HG02798 (cell line): ENCODE data around the gene CELF6.

ENCODE experiments used
- ATAC-seq: cut with Tn5 transposase; IDR thresholded peaks from one replicate; pipeline ENCODE4 v1.9.1; 2021; ENCODE audit warnings: mild to moderate bottlenecking; ENCODE audit not compliant: unreplicated experiment, poor library complexity

The CELF6 gene

DNA sequence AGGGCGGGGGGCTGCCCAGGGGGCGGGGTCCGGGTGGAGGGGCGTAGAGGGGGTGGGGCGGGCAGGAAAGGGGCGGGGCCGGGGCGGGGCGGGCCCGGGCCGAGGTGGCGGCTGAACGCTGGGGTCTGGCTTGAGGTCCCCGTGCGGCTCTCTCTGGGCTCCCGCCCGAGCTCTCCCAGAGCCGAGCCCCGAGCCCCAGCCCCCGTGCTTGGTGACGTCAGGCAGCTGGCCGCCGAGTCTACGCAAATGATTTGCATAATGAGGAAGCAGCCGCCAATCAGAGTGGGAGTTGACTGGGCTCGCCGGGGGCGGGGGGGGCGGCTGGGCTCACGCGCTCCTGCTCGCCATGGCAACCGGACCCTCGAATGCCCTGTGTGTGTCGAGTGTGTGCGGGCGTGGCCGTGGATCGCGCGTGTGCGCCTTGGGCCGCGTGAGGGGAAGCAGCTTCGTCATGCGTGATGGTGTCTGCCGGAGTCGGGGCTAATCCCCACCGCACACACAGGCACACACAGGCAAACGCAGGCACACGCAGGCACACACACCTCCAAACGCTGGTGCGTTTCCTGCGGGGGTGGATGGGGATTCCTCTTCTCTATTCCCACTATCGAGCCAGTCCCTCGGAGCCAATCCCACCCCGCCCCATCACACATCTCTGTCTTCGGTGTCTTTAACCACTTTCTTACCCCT is at the start of gene CELF6:
Gene CELF6, minus strand, starts transcription at position 173 of the 687 bp plus-strand sequence. CDS start 283 bp downstream, outside the sequence.
- peak; percentile 72 for ATAC-seq

DNA sequence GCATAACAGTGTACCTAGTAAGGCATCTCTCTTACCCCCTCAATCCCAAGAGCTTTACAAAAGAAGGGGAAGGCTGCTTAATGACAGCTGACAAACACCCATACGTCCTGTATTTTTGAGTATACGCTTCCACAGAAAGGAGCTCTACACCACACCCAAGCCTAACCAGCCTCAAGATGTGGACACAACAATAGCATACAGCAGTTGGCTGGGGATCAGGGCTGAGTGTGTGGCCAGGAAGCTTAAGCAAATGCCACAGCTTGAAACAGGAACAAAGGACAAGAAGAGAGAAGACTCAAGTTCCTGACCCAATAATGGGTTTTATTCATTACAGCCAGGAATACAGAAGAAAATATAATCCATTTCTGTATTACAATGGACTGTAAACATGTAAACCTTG is 48.9 kb upstream of the CELF6 start:
- no peak for ATAC-seq

DNA sequence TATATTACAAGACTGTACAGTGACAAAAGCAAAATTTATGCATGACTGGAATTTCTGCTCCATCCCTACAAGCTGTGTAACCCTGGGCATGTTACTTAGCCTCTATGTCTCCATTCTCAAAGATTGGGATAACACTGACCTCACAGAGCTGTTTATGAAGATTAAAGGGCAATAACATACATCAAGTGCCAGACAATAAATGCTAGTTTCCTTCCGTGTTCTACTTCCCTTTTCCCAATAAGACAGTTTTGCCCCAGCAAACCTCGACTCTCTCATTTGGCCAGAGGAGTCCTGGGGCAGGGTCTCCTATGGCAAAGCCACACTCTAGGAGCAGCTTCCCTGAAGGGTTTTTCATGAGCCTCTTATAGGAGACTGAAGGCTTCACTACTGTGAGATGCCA is 48.4 kb upstream of the CELF6 start:
- no peak for ATAC-seq

DNA sequence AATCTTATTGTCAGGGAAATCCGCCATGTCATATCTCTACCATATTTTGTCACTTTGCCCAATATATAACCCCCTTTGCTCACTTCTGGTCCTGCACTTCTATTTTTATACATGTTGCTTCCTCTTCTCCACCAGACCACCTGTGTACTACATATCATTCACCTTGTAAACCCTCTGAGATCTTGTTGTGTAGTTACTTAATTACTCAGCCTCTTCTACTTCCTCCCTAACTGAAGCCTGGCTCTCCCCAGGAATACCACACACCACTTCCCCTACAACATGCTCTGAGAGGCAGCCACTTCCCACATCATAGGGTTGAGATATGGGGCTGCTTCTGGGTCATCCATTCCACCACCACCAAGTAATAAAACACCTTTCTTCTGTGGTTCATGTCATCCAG is 45.9 kb upstream of the CELF6 start:
- ATAC-seq: no peak

DNA sequence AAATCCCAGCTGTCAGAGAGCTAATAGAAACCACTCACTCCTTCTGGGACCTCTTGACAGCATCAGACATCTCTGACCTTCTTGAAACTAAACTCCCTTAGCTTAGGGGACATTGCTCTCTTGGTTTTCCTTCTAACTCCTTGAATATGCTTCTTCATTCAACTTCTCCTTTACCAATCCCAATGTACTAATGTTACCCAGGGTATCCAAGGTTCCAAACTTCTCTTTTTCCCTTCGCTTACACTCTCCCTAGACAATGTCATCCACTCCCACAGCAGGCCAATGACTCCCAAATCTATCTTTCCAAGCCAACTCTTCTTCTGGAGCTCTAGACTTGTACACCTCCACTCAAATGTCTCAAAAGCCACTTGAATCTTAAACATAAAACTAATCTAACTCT is 41.2 kb upstream of the CELF6 start:
- no peak for ATAC-seq

DNA sequence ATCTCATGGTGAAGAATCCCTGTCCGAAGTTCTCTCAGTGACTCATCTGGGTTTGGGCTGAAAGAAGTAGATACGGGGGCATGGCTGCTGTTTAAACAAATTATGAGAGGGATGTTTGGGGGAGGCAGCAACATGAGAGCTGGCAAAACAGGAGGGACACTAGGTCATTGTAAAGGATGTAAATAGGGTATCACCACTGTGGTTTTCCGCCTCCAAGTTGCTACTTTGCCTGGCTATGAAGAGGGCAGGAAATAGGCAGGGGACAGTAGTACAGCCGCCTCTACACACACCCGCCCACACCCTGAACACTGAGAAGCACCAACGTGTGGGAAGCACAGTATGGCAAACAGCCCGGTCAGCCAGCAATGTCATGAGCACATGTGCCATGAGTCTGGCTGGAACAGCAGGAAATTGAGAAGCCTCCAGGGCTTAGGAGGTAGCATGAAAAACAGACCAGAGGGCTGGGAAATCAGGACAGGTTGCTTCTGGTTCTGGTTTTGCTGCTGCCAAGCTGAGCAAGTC is 38.8 kb upstream of the CELF6 start:
- peak; percentile 64 for ATAC-seq

DNA sequence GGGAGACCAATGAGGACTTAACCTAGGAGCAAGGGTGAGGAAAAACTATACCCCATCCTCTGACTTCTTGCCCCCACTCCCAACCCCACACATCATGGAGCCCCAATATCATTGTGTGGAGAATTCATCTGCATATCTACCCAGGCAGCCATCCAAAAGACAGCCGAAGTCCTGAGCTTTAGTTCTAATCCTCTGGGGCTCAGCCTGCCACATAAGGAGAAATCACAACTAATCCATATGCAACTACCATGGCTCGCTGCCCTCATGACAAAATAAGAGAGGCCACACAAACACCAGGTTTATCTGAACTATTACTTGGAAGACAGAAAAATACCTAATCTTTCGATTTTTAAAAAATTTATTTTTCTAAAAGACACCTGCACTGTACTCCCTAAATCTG is 38.2 kb upstream of the CELF6 start:
- ATAC-seq: no peak

DNA sequence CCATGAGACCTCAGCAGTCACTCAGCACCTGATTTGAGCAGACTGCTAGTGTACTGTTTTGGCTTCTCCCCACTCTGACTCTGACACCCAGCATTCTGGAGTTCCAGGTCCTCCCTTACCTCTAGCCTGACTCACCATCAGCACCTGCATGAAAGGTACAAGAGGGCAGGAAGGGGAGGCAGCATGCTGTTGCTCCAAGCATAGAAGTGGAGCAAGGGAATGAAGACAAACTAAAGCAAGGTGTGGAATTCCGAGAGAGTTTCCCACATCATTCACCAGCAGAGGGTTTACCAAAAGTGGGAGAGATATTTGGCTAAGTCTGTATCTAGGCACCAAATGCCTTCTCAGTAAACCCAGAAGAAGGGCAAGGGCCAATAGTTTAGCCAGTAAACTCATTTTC is 34.5 kb upstream of the CELF6 start:
- no peak for ATAC-seq

DNA sequence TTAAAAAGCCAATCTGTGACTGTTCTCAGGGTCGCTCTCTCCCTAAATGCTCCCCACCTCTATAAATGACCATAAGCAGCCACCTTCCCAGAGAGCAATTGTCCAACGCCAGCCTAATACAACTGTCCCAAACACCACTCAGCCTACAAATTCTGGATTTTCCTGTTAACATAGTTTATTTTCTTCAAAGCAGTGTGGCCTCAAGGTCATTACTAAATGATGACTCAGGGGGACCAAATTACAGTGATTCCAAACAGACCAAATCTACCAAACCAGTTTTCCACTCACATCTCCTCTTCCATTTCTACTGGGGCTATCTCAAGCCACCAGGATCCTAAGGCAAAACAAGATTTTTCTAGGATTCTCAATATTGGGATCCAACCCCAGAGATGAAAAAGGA is 33.3 kb upstream of the CELF6 start:
- ATAC-seq: no peak

DNA sequence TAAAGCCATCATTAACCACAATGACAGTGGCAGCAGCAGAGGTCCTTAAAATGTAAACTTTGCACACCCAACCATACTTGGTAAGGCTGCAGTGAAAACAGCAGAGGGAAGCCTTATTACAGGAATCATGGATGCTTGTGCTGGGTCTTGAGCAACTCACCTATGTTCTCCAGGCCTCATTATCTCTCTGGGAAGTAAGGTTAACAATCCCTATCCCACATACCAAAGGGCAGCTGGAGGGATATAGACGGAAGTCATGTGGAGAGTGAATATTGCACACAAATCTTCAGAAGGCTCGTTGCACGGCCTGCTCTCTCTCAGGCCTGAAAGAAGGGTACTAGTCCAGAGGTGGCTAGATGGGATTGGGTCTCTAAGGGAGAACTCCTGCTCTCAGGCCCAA is 25.8 kb upstream of the CELF6 start:
- no peak for ATAC-seq

DNA sequence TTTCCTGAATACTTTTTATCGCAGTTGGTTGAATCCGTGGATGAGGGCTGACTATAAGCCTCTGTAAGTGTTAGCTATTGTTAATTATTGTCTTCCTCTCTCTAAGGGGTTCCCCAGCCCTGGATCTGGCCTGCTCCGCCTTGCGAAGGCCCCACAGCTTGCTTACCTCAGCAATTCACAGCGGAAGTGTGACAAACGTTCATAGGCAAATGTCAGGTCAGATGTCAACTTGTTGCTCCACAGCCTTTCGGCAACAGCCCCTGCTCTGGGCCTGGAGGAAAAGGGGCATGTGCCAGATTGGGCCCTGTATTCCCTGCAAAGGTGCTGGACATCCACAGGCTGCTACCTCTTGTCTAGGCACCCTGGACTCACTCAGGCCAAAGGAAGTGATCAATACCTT is 25.3 kb upstream of the CELF6 start:
- no peak for ATAC-seq

DNA sequence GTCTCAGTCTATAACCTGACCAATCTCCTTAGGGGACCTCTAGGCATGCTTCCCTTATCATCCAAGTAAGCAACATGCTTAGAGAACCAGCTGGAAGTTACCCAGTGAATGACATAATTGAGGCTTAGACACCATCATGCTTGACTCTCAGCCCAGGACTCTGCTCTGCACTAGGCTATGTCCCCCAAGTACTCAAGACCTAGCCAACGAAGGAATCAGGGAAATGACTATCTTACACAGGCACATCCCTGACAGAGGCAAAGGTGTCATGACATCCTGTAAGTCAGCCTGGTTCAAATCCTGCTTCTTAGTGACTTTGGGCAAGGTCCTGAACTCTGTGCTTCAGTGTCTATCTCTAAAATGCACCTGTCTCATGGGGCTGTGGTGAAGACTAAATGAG is 24.6 kb upstream of the CELF6 start:
- ATAC-seq: no peak

DNA sequence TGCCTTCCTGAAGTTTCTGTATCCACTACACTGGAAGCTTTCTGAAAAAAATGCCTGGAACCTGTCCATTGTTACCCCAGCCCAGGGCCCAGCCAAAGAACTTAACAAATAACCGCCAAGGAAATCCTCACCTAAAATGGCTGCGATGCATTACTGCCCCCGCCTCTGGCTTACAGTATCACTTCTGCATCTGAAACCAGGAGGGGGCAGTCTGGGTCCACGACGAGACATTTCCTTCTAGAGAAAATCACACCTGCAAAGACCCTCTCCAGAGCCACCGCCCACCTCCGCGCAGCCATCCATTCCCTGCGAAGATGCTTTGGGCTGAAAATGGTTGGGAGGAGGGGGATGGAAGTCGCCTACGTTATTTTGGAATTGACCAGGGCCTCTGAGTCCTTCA is 22.4 kb upstream of the CELF6 start:
- ATAC-seq: no peak

DNA sequence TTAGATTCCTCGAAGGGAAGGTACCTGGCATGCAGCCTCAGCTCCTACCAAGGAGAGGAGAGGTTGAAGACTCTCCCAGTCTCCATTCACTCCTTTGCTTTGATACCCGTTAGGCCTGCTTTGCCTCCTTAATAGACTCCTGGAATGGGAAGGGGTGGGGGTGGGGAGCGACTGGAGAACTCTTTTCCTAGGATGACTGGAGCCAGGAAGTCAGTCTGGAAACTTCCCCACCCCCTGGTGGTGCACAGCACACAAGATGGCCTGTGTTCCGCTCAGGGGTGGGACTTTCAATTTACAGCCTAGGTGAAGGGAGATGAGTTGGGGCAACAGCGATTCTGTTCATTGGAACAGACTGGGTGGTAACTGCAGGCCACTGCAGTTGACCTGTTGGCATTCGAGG is 21.4 kb upstream of the CELF6 start:
- ATAC-seq: no peak

DNA sequence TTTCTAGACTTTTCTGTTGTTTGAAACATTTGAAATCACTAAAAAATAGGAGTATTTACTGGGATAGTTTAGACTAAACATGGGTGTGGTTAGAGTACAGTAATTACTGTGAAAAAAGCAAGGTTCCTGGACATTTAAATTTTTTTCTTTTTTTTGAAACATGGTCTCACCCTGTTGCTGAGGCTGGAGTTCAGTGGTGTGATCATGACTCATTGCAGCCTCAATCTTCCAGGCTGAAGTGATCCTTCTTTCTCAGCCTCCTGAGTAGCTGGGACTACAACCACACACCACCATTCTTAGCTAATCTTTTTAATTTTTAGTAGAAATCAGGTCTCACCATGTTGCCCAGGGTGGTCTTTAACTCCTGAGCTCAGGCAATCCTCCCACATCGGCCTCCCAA is 20.4 kb upstream of the CELF6 start:
- ATAC-seq: no peak

DNA sequence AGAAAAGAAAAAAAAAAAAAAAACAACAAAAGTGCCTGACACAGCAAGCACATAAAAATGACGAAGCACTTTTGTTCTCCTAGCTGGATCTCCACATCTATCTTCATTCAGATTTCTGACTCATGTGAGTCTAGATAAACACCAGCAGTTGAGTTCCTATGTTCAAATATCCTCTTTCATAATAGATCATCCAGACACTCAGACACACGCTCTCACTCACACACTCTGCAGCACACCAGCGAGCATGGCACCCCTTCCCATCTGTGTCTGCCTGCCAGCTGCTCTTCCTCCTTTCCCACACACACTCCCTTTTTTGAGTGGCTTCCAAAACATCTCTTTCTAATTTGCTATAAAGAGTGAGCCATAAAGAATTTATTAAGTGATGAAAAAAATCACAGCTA is 19.8 kb upstream of the CELF6 start:
- ATAC-seq: no peak

DNA sequence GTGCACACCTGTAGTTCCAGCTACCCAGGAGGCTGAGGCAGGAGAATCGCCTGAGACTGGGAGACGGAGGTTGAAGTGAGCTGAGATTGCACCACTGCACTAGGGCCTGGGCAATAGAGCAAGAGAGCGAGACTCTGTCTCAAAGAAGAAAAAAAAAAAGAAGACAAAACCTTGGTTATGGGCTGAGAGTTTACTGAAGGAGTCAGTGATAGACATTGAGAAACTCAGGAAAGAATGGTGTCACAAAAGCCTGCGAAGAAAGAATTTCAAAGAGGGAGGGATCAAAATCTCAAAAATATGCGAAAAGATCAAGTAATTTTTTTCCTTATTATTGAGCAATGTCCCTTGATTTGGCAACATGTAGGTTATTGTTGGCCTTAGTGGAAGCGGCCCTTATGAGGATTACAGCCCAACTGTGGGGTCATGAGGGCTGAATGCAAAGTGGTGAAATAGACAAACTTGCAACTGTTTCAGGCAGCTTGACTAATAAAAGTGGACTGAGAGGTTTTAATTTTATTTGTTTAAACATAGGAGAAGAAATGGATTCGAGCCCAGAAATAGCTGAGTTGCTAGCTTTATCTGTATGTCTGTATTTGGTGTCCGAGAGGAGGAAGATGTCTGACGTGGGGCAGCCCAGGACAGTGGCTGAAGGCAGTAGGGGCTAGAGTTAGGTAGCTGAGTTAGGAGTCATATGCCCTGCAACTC is 18.8 kb upstream of the CELF6 start:
- no peak for ATAC-seq

DNA sequence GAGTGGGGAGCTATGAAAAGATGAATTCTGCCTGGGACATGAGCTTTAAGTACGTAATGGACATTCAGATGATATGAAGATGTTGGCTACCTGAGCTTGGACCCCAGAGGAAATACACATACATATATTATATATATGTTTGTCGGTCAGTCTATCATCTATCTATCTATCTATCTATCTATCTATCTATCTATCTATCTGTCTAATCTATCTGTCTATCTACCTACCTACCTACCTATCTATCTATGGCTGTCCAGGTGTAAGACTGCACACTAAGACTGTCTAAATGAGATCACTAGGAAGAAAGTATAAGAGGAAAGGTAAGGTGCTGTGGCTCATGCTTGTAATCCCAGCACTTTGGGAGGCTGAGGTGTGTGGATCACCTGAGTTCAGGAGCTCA is 18.2 kb upstream of the CELF6 start:
- ATAC-seq: no peak

DNA sequence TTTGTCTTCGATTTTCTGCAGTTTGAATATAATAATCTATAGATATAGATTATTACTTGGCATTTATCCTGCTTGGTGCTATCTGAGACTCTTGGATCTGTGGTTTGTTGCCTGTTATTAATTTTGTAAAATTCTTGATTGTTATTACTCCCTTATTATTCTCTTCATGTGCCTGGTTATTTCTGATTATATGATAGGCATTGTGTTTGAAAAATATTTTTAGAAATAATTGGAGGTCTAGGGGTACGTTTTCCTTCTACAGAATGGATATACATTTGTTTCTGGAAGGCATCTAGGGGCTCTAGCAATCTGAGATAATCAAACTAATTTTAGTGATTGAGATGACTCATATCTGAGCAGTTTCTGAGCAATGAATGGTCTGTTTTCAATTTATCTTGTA is 14.9 kb upstream of the CELF6 start:
- no peak for ATAC-seq

DNA sequence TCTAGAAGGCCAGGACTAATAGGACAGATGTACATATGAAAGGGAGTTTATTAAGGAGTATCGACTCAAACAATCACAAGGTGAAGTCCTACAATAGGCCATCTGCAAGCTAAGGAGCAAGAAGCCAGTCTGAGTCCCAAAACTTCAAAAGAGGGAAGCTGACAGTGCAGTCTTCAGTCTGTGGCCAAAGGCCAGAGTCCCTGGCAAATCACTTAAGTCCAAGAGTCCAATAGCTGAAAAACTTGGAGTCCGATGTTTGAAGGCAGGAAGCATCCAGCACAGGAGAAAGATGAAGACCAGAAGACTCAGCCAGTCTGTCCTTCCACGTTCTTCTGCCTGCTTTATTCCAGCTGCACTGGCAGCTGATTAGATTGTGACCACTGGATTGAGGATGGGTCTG is 11.1 kb upstream of the CELF6 start:
- no peak for ATAC-seq

DNA sequence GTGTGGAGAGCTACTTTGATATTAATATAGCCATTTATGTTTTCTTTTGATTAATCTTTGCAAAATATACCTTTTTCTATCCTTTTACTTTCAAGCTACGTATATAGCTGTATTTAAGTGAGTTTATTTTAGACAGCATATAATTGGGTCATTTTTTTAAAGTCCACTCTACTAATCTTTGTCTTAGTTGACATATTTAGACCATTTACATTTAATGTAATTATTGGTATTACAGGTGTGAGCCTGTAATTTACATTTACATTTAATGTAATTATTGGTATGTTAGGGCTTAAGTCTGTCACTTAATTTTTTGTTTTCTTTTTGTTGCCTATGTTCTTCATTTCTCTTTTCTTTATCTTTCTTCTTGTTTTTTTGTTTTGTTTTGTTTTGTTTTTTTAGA is 3.8 kb upstream of the CELF6 start:
- ATAC-seq: no peak

DNA sequence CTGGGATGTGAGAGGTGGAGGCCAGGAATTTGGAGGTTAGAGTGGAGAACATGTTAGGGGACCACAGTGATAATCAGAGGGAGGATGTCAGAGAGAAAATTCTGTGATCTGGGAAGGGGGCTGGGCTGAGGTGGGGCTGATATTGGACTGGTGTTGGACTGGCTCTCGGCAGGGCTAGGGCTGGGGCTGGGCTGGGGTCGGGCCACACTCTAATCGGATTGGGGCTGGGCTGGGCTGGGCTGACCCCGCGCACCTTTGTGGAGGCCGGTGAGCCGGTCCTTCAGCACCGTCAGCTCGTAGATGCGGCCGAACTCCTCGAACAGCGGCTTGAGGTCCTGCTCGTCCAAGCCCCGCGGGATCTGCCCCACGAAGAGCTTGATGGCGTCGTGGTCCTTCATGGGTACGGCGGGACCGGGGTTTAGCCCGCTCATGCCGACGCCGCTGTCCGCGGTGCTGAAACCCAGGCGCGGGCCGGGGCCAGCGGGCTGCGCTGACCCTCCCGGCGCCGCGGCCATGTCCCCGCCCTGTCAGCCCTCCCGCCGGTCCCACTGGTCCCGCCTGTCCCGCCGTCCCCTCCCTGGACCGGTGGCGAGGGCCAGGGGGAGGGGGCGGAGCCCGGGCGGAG is 485 bp downstream of the CELF6 start:
- peak; percentile 31 for ATAC-seq
